HG02973 (cell line): ENCODE data around the gene DBNDD1.

Source experiments
- ATAC-seq: cut with Tn5 transposase; IDR thresholded peaks from one replicate; pipeline ENCODE4 v1.9.1; 2021; ENCODE audit warnings: moderate library complexity; ENCODE audit not compliant: unreplicated experiment

Gene DBNDD1

DNA sequence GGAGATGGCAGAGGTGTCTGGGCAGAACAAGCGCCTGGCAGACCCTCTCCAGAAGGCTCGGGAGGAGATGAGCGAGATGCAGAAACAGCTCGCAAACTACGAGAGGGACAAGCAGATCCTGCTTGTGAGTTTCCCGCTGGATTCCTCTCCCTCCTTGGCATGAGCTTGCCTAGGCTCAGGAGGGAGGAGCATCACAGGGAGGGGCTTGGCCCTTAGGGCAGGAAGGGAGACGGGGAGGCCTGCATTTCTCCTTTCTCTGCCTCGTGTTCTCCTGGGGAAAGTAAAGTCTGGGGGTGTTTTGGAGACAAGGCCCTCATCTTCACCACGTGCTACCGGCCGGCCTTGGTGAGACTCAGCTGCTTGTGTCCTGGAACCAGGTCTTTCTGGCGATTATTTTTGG lies 18.0 kb upstream of the DBNDD1 start:
- no peak for ATAC-seq

DNA sequence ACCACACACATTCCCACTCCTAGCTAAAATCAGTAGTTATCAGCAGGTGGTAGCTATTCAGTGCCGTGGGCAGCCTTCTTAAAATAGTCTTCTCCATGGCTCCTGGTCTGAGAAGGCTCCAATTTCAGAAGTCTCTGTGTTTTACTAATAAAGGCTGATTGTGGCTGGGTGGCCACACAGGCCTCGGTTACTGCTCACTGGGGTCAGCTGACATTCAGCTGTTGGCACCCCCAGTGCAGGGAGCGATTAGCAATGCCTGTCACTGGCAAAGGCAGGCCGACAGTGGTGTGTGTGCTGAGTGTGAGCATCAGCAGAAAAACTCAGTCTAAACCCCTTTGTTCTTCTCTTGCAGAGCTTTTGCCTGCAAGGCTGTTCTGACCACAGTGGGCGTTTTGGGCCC lies 16.6 kb upstream of the DBNDD1 start:
- ATAC-seq: no peak

GRCh38 chr16:90034504-90034903 lies 15.2 kb upstream of the DBNDD1 start:
- no peak for ATAC-seq

GRCh38 chr16:90033387-90033786 lies 14.1 kb upstream of the DBNDD1 start:
- ATAC-seq: no peak

GRCh38 chr16:90032674-90033331 lies 13.5 kb upstream of the DBNDD1 start:
- no peak for ATAC-seq

DNA sequence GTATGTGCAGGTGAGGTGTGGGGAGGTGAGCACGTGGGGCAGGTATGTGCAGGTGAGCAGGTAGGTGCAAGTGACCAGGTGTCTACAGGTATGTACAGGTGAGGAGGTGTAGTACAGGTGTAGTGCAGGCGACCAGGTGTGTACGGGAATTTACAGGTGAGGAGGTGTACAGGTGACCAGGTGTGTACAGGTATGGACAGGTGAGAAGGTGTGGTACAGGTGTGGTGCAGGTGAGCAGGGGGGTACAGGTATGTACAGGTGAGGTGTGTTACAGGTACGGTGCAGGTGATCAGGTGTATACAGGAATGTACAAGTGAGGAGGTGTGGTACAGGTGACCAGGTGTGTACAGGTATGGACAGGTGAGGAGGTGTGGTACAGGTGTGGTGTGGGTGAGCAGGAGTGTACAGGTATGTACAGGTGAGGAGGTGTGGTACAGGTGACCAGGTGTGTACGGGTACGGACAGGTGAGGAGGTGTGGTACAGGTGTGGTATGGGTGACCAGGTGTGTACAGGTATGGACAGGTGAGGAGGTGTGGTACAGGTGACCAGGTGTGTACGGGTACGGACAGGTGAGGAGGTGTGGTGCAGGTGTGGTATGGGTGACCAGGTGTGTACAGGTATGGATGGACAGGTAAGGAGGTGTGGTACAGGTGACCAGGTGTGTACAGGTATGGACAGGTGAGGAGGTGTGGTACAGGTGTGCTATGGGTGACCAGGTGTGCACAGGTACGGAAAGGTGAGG lies 12.8 kb upstream of the DBNDD1 start:
- no peak for ATAC-seq

DNA sequence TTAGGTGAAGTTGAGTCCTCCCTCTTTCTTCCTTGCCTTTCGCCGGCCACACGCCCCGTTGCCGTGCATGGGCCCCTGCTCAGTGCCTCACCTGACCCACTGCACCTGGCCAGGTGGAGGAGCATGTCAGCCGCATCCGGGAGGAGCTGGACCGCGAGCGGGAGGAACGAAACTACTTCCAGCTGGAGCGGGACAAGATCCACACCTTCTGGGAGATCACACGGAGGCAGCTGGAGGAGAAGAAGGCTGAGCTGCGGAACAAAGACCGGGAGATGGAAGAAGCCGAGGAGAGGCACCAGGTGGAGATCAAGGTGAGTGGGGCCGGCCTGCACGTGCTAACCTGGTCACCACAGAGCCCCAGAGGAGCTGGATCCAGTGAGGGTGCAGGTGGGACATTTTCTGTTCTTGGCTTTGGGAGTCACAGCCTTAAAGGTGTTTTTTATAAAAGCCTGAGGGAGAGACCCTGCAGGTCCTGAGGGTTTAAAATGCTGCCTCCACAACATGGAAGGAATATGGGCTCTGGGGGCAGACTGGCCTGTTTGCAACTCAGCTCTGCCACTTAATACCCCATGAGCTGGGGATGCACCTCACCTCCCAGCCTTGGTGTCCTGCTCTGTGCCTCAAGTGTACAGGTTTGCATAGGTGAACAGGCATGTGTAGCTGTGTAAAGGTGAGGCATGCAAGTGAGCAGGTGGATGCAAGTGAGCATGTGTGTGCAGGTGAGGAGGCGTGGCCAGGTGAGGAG lies 12.1 kb upstream of the DBNDD1 start:
- no peak for ATAC-seq

GRCh38 chr16:90028985-90029384 lies 9.7 kb upstream of the DBNDD1 start:
- ATAC-seq: no peak

DNA sequence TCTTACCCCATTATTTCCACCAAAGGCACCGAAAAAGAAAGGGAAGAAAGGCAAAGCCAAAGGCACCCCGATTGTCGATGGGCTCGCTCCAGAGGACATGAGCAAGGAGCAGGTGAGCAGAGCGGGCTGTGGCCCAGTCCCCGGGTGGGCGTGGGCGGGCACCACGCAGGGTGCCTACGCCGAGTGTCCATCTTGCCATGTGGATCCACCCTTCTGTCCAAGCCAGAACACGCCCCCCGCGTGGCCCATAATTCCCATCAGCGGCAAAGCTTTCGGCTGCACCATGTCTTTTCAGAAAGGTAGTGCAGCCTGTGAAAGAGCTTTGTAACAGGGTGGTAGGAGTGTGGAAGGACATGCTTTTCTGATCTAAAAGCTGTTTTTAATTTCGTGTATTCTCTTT lies 8.4 kb upstream of the DBNDD1 start:
- no peak for ATAC-seq

- no peak for ATAC-seq
These were observed 6.9 kb upstream of the DBNDD1 start for GRCh38 chr16:90026135-90026534.

GRCh38 chr16:90023078-90023447 lies 3.8 kb upstream of the DBNDD1 start:
- ATAC-seq: no peak

DNA sequence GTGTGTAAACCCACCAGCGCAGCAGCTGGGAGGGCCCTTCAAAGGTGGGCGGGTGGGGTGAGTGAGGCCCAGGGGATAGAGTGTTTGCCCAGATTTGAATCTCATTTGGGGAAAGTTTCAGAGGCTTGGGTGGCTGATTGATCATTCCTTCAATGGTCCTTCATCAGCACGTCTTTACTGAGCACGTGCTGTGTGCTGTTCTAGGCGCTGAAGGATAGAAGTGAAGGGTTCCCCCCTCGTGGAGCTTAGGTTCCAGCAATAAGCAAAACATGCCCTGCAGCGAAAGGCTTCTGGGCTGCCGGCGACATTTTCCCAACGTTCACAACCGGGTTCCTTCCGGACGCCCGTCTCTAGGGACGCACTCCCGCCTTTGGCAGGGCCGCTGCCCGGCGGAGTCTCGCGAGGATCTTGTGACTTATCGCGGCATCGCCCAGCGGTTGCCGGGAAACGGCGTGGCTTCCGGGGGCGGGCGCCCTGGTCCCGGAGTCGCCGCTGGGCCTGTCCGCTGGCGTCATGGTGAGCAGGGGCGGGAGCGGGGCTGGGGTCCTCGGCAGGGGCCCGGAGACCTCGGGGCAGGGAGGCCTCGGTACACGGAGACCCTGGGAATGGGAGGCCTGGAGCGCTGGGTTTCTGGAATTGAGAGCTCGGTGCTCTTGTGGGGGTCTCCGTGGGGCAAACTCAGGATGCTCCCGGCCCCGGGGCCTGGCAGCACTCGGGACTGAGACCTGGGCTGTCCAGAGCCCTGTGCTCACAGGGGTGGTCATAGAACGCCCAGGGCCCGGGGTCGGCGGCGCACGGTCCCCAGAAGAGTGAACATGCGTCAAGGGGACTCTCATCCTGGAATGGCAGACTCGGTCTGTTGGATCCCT lies 3.2 kb upstream of the DBNDD1 start:
- no peak for ATAC-seq

GRCh38 chr16:90020838-90021382 lies 1.7 kb upstream of the DBNDD1 start:
- no peak for ATAC-seq

GRCh38 chr16:90020260-90020837 lies 1.1 kb upstream of the DBNDD1 start:
- no peak for ATAC-seq

DNA sequence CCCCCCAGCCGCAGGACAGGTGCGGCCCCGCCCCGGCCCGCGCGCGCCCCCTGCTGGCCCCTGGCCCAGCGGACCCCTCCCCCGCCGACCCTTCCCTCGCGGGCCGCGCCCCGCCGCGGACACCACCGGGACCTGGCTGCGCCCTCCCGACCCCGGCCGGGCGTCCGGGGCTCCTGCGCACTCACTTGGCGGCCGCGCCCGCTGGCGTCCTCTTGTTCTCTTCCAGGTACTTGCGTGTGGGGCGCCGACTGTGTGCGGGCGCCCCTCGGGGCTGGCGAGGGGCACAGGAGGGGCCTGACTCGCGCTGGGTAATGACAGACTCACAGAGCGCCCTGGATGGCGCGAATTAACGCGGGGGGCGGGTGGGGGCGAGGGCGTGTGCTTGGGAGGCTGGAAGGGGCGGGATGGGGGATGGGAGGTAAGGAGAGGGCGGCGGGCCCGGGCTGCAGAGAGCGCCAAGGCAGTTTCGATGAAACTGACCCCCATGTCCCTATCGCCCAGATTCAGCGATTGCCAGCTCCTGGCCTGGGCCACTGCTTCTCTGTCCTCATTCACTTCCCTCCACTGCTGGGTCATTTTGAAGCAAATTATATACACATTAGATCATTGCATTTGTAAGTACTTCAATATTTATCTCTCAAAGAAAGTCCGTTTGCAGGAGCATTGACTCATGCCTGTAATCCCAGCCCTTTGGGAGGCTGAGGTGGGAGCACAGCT lies 445 bp upstream of the DBNDD1 start:
- no peak for ATAC-seq

DNA sequence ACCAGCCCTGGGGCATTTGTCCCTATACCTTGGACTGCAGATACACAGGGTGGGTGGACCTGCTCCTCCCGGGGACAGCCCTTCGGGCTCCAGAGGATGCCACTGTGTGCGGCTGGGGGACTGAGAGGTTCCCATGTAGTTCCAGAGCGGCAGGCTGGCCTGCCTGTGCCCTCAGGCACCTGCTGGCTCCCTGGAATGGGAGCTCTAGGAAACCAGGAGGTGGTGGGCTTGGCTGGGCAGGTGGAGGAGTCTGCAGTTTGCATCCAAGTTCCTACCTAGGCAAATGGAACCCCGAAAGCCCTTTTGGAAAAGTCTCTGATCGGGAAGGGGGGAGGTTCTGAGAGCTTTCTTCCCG lies 982 bp downstream of the DBNDD1 start:
- no peak for ATAC-seq

DNA sequence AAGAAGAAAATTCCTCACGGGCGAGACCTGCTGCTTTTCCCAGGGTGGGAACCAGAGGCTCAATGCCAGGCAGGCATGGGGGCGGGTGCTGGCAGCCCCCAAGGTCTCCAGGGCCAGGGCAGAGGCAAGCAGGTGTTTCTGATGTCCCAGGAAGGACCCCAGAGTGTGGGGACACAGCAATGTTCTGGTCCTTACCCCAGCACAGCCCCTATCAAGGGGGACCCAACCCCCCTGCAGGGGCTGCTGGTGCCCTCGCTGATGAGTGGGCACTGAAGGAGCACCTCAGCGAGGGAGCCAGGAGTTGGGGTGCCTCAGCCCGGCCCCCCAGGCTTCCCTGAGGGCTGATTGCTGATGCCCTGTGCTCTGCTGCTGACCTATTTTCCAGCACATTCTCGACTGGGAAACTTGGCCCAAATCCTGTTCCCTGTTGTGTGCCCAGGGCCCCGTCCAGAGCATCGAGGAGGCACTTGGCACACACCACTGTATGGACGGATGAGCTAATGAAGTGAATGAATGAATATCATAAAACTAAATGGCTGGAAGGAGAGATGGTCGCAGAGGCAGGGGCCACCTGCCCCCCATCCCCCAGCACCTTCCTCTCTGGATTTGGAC lies 2.8 kb downstream of the DBNDD1 start:
- no peak for ATAC-seq

- no peak for ATAC-seq
These were observed 3.5 kb downstream of the DBNDD1 start for GRCh38 chr16:90015586-90016338.
